Colonic mucosa (tissue), 4 donors: Measurements from ENCODE around the gene TTC28. TPM values are rescaled to one million over a fixed set of nuclear protein-coding genes. Genes with fewer than 3 reads are reported as not detected.

Experiments used
- DNase-seq: peaks from one replicate; pipeline ENCODE4 v3.0.0-alpha.2; 2020
- H3K27ac ChIP-seq: fragments of 200-600 bp; one replicate; pipeline ENCODE4 v1.8.0; 2021
- H3K27me3 ChIP-seq: fragments of 200-600 bp; one replicate; pipeline ENCODE4 v1.8.0; 2021
- H3K36me3 ChIP-seq: fragments of 200-600 bp; one replicate; pipeline ENCODE4 v1.8.0; 2021
- H3K4me1 ChIP-seq: fragments of 200-600 bp; one replicate; pipeline ENCODE4 v1.8.0; 2021; ENCODE audit warnings: mild to moderate bottlenecking
- H3K4me3 ChIP-seq: fragments of 200-600 bp; one replicate; pipeline ENCODE4 v1.8.0; 2021
- H3K9ac ChIP-seq, 2 donors: one replicate each; pipeline ENCODE4 v1.7.0; 2013; ENCODE audit warnings: control low read depth in 2 of 2, low read depth in 2 of 2, low read length in 2 of 2
- H3K9me3 ChIP-seq: fragments of 200-600 bp; one replicate; pipeline ENCODE4 v1.8.0; 2021
- CTCF ChIP-seq: fragments of 200-600 bp; IDR thresholded peaks from one replicate; pipeline ENCODE4 v1.8.0; 2022; ENCODE audit warnings: antibody characterized with exemption, mild to moderate bottlenecking
- intact Hi-C: fragments of 100-400 bp; cut with DNase I; formaldehyde crosslinking; loops from one replicate; pipeline ENCODE4 v1.14.1; 2022
- total RNA-seq, 2 donors: library from RNA; stranded (reverse); fragmentation: NEBNext Ultra II Directional in 1 of 2; extraction: Animal tissue kit (Norgen Biotek cat#: 25700) in 1 of 2; gene quantifications; one replicate each; pipeline ENCODE4 v1.2.1, GENCODE V29; 2021
- donor health status: healthy.
- donor health status: DM: no; HTN: no; CAD: no.
- donor health status: DM: no; HTN: no; CAD: no.

Gene TTC28
- total RNA-seq, 2 donors from 2014 or later, result 6.6 to 9.2 TPM

GRCh38 chr22:27982106-27982505, 697.5 kb downstream of the TTC28 start:
- Histone ChIP-seq H3K4me3 (no peak overlapping the region), H3K4me1 (no peaks in the 10 kb centered on the region), H3K9me3 (no peaks in the 10 kb centered on the region), H3K27ac (no peak overlapping the region), H3K27me3 (no peaks in the 10 kb centered on the region), H3K36me3 (no peaks in the 10 kb centered on the region), H3K9ac (no peak overlapping the region)
- no peak for TF ChIP-seq CTCF
- intact Hi-C loops, result no loop called here
- no peak for DNase-seq

GRCh38 chr22:27980424-27981148, 699.1 kb downstream of the TTC28 start:
- Histone ChIP-seq H3K36me3 (no peaks in the 10 kb centered on the region), H3K4me3 (no peak overlapping the region), H3K9me3 (no peaks in the 10 kb centered on the region), H3K27me3 (no peaks in the 10 kb centered on the region), H3K9ac (no peak overlapping the region), H3K4me1 (no peaks in the 10 kb centered on the region), H3K27ac (no peak overlapping the region)
- DNase-seq, result no peak
- intact Hi-C loops, result no loop called here
- TF ChIP-seq CTCF, result no peak

GRCh38 chr22:27978802-27979201, 700.8 kb downstream of the TTC28 start:
- H3K27me3 ChIP-seq, result no peaks in the 10 kb centered on the region
- H3K4me1 ChIP-seq, result no peaks in the 10 kb centered on the region
- H3K27ac ChIP-seq, result no peak overlapping the region
- no peak overlapping the region for H3K9ac ChIP-seq
- TF ChIP-seq CTCF, result no peak
- H3K36me3 ChIP-seq, result no peaks in the 10 kb centered on the region
- intact Hi-C loops, result no loop called here
- DNase-seq, result no peak
- H3K4me3 ChIP-seq, result no peak overlapping the region
- H3K9me3 ChIP-seq, result no peaks in the 10 kb centered on the region

GRCh38 chr22:27978317-27978716, 701.3 kb downstream of the TTC28 start:
- Histone ChIP-seq H3K27ac (no peak overlapping the region), H3K9ac (no peak overlapping the region), H3K4me1 (no peaks in the 10 kb centered on the region), H3K36me3 (no peaks in the 10 kb centered on the region), H3K9me3 (no peaks in the 10 kb centered on the region), H3K27me3 (no peaks in the 10 kb centered on the region), H3K4me3 (no peak overlapping the region)
- intact Hi-C loops, result no loop called here
- no peak for DNase-seq
- no peak for TF ChIP-seq CTCF

- DNase-seq, result no peak
- Histone ChIP-seq H3K4me3 (no peak overlapping the region), H3K27me3 (no peaks in the 10 kb centered on the region), H3K27ac (no peak overlapping the region), H3K4me1 (peaks cover 5% of the 10 kb centered on the region), H3K36me3 (no peaks in the 10 kb centered on the region), H3K9ac (no peak overlapping the region), H3K9me3 (no peaks in the 10 kb centered on the region)
- no peak for TF ChIP-seq CTCF
- intact Hi-C loops, result no loop called here
These were observed 703.1 kb downstream of the TTC28 start for GRCh38 chr22:27976586-27976985.
